HUDEP-2 (cell line): ENCODE results near the gene RINL.
A peak's percentile ranks its signal among the peaks of the same experiment; 100 is the strongest.

Experiments used
- DNase-seq, 76 experiments: peaks; one replicate each; lab custom pipeline; 2025; ENCODE audit not compliant: unreplicated experiment in 76 of 76; lab: John Stamatoyannopoulos, UW

The RINL gene

DNA sequence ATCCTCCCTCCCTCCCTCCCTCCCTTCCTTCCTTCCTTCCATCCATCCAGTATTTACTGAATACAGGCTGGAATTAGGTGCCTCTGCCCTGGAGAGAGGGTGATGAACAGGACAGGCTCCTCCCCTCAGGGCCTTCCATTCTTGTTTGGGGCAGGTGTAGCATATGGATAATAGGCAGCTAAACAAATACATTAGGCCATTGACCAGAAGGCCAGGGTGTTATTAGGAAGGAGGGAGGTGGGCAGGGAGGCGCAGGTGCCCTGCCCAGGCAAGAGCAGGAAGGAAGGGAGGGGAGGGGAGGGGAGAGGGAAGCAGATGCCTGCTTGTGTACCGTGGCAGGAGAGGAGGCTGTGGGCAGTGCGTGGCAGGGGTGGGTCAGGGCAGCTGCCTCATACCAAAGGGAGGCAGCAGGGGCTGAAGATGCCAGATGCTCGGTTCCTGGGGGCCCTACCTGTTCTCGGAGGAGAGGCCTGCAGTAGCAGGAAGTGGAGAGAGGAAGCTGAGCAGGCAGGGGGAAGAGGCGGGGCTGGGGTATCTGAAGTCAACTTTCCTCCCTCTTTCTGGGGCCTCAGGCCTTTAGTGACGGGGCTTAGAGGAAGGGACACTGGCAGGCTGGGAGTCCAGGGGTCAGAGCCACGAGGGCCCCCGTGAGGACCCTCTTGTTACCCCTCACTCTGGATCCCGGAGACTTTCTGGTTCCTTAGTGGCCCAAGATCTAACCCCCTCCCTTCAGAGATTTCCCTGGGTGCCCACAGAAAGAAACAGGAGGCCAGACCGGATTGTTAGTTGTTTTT is at the start of gene RINL:
RINL (minus strand) TSS at position 495 of the 794 bp plus-strand sequence. CDS start 1,533 bp downstream, outside the sequence.
- peak in 32 of 76 experiments; percentile 13 to 65 (median 40) for DNase-seq

- no peak for DNase-seq
Measured at GRCh38 chr19:38924388-38924787, 46.3 kb upstream of the RINL start.

- DNase-seq: no peak
Measured at GRCh38 chr19:38922482-38922881, 44.4 kb upstream of the RINL start.

GRCh38 chr19:38921420-38922274 is 43.6 kb upstream of the RINL start:
- DNase-seq: no peak

DNA sequence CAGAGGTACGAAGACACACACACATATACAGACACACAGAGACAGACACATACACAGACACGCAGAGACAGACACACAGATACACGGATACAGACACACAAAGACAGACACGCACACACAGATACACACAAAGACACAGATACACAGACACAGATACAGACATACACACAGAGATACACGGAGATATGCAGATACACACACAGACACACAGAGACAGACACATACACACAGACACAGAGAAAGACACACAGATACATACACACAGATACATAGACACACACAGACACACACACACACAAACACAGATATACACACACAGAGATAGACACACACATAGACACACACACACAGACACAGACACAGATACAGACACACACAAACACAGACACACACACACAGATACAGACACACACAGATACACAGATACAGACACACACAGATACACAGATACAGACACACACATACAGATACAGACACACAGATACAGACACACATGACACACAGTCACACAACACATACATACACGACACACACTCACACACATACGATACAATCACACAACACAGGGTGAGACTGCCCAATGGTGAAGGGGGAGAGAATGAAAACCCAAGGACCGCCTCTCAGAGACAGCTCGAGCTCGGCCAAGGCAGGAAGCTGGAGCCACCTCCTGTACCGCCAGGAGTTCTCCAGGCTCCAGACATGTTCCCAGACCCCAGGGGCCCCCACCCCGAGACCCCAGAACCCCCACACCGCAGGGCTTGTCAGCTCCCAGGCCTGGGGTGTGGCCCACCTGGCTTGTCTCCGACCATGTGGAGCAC is 42.7 kb upstream of the RINL start:
- no peak for DNase-seq

- no peak for DNase-seq
Measured at GRCh38 chr19:38919837-38920601, 41.9 kb upstream of the RINL start.

- no peak for DNase-seq
Measured at GRCh38 chr19:38918526-38918925, 40.5 kb upstream of the RINL start.

DNA sequence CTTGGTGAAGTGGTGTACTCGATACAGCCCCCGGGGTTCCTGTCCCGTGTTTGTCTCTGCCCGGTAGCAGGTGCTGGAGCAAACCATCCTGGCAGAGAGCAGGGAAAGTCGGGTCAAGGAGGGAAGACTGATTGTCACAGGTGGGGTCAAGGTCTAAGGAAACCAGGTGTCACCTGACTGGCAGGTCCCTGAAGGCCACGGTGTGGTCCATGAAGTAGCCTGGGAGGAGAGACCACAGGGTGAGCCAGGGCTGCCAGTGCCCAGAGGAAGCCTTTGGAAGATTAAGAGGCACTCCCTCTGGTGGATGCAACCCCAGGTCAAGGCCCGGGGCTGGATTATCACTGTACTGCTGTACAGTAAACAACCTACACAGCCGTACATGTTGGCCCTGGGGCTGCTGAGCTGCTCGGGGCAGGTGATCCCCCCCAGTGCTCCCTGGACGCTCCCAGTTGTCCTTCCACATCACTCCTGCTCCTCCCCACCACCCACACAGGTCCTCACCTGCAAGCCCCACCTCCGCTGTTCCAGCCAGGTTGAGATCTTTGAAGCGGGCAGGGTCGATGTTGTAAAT is 39.9 kb upstream of the RINL start:
- DNase-seq: peak in 20 of 76 experiments; percentile 11 to 54 (median 22)

DNA sequence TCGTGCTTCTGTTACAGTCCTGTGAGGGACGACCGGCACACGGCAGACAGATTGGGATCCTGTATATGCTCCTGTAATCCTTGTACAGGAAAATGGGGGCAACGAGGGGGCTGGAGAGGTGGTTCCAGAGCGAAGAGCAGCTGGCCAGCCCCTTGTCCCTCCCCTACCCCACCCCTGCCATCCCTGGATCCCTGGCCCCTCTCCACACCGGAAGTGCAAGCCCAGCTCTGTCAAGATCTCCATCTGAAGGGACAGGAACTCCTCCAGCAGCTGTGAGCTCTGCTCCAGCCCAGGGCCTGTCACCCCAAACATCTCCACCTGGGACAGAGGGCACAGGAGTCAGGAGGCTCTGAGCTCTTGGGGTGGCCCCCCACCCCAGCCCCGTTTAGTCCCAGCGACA is 39.4 kb upstream of the RINL start:
- no peak for DNase-seq

- DNase-seq: no peak
Measured at GRCh38 chr19:38915329-38916321, 37.5 kb upstream of the RINL start.

GRCh38 chr19:38913958-38914357 is 35.9 kb upstream of the RINL start:
- DNase-seq: no peak

DNA sequence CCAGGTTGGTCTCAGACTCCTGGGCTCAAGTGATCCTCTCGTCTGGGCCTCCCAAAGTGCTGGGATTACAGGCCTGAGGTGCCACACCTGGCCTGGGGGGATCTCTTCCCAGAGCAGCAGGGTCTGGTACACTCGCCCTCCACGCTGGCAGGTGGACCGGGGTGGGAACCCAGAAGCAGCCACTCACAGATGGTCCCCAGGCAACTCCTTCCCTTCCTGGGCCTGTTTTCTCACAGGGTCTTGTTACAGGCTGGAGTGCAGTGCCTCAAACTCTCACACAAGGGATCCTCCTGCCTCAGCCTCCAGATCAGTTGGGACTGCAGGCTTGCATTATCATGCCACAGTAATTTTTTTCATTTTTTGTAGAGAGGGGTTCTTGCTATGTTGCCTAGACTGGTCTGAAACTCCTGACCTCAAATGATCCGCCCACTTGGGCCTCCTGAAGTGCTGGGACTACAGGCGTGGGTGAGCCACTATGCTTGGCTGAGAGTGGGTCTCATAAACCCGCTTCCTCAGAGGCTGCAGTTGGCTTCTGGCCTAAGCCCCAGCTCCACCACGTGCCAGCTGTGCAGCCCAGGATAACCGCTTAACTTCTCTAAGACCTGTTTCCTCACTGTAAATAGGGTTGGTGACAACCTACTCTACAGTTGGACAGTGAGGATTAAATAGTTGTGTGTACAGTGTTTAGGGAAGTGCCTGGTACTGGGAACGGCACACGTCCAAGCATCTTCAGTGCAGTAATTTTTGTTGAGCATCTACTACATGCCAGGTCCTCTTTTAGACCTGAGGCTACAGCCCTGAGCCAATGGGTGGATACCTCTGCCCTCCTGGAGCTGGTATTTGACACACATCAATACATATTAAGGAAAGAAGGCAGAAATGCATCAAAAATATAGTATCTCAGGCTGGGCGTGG is 34.8 kb upstream of the RINL start:
- DNase-seq: peak in 34 of 76 experiments; percentile 10 to 79 (median 34)

DNA sequence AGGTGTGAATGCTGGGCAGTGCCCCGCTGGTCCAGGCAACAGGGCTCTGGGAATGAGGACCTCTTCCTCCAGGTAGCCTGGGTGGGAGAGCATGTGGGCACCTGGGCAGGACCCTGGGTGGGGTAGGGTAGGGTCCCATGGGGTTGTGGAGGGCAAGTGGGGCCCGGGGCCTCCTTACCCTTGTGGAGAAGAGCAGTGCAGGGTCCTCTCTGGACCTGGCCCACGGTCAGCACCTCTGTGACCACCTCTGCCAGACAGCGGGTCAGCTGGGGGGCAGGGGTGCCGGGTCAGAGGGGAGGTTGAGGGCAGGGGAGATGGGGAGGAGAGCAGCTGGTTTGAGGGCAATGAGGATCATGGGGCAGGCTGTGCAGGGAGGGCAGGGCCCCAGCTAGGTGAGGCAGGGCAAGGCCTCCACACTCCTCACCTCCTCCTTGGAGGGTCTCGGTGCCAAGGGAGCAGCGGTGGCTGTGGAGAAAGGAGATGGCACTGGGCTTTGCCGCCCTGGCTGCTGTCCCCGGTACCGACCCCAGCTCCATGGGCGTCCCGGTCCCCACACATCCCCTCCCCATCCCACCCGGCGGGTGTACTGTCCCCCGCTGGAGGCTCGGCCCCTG is 33.4 kb upstream of the RINL start:
- DNase-seq: no peak

DNA sequence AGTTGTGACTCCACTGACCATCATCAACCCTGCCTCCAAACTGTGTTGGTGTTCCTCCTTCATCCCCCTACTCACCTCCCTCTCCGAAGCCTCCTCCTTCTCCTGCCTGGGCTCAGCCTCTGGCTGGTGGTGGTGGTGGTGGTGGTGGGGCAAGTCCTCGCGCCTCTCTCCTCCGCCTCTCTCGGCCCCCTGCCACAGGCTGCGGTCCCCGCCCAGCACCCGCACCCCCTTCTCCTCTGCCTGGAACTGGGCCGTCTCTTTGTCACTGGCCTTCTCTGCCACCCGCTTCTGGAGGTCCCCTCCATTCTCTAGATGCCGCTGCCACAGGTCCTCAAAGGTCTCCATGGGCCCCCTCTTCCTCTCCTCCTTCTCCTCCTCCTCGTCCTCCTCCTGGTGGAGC is 32.4 kb upstream of the RINL start:
- no peak for DNase-seq

DNA sequence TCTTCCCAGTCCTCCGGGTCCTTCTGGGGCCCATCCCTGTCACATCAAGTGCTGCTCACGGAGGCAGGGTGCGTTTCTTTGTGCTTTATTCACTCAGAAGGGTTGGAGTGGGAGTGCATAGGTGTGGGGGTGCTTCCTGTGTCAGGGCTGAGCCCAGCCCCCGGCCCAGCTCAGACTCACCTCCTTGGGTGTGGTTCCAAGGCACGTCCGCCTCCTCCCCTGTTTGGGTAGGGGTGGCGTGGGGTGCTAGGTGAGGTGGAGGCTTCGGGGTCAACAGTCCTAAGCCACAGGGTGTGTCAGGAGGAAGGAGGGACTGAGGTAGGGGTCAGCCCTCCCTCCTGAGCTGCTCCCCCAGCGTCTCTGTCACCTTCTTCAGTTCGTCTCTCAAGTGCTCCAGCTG is 30.8 kb upstream of the RINL start:
- no peak for DNase-seq

DNA sequence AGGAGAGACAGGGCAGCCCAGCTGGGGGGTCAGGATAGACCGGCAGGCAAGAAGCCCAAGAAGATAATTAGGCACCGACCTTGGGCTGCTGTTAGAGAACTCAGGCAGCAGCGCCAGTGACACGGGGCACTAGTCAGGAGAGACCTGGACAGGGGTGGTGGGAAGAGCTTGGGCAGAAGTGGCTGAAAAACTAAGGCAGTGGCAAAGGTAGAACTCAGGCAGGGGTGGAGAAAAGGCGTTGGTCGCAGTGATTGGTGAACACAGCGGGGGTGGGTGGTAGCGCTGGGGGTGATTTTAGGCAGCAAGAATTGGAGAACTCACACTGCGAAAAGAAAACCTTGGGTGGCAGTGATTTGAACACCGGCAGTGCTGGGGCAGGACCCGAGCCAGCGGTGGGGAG is 29.6 kb upstream of the RINL start:
- DNase-seq: no peak

DNA sequence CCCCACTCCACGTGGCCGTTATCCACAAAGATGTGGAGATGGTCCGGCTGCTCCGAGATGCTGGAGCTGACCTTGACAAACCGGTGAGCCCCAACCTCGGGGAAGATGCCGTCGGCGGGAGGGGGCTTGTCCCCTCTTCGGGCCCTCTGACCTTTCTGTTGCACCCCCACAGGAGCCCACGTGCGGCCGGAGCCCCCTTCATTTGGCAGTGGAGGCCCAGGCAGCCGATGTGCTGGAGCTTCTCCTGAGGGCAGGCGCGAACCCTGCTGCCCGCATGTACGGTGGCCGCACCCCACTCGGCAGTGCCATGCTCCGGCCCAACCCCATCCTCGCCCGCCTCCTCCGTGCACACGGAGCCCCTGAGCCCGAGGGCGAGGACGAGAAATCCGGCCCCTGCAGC is 29.2 kb upstream of the RINL start:
- no peak for DNase-seq
